ENCODE results near the gene CARD16.
"Not testable (repeated sequence)": the region's sequence is repeated elsewhere in the genome, so short reads cannot be mapped to it uniquely, and the experiment has no call there.

CARD16 gene

GRCh38 chr11:105057432-105057831, 12.3 kb upstream of the CARD16 start:
- no peak for DNase-seq
- TF ChIP-seq GATA1 (IDR thresholded peaks at IDR 0.05; ENCODE audit: low read depth, low read length) (no peak), POLR2A (IDR thresholded peaks at IDR 0.05; ENCODE audit: low read length) (no peak)

- DNase-seq: no peak
- no peak for TF ChIP-seq GATA1 (IDR thresholded peaks at IDR 0.05; ENCODE audit: low read depth, low read length)
- no peak for TF ChIP-seq POLR2A (IDR thresholded peaks at IDR 0.05; ENCODE audit: low read length)
Observed at GRCh38 chr11:105056446-105056845, 11.3 kb upstream of the CARD16 start.

GRCh38 chr11:105054723-105055493, 9.8 kb upstream of the CARD16 start:
- DNase-seq: no peak
- TF ChIP-seq GATA1 (IDR thresholded peaks at IDR 0.05; ENCODE audit: low read depth, low read length): no peak
- no peak for TF ChIP-seq POLR2A (IDR thresholded peaks at IDR 0.05; ENCODE audit: low read length)

- DNase-seq: no peak
- no peak for TF ChIP-seq GATA1 (IDR thresholded peaks at IDR 0.05; ENCODE audit: low read depth, low read length)
- TF ChIP-seq POLR2A (IDR thresholded peaks at IDR 0.05; ENCODE audit: low read length): no peak
Observed at GRCh38 chr11:105052487-105052886, 7.4 kb upstream of the CARD16 start.

- TF ChIP-seq GATA1 (IDR thresholded peaks at IDR 0.05; ENCODE audit: low read depth, low read length) (no peak), POLR2A (IDR thresholded peaks at IDR 0.05; ENCODE audit: low read length) (no peak)
- DNase-seq: no peak
Observed at GRCh38 chr11:105051559-105051958, 6.4 kb upstream of the CARD16 start.

GRCh38 chr11:105049481-105049880, 4.3 kb upstream of the CARD16 start:
- no peak for DNase-seq
- TF ChIP-seq POLR2A (IDR thresholded peaks at IDR 0.05; ENCODE audit: low read length) (no peak), GATA1 (IDR thresholded peaks at IDR 0.05; ENCODE audit: low read depth, low read length) (no peak)

GRCh38 chr11:105046898-105047579, 1.9 kb upstream of the CARD16 start:
- no peak for TF ChIP-seq POLR2A (IDR thresholded peaks at IDR 0.05; ENCODE audit: low read length)
- TF ChIP-seq GATA1 (IDR thresholded peaks at IDR 0.05; ENCODE audit: low read depth, low read length): no peak

GRCh38 chr11:105045676-105046296, 651 bp upstream of the CARD16 start:
- no peak for TF ChIP-seq POLR2A (IDR thresholded peaks at IDR 0.05; ENCODE audit: low read length)
- TF ChIP-seq GATA1 (IDR thresholded peaks at IDR 0.05; ENCODE audit: low read depth, low read length): no peak

More at GRCh38 chr11:105046898-105047579, 1.9 kb upstream of the CARD16 start:
- DNase-seq: no peak

GRCh38 chr11:105042178-105042577, 3.0 kb downstream of the CARD16 start:
- TF ChIP-seq POLR2A (IDR thresholded peaks at IDR 0.05; ENCODE audit: low read length) (no peak), GATA1 (IDR thresholded peaks at IDR 0.05; ENCODE audit: low read depth, low read length) (no peak)
- DNase-seq: no peak

More at GRCh38 chr11:105045676-105046296, 651 bp upstream of the CARD16 start:
- DNase-seq: no peak

GRCh38 chr11:105040703-105041102, 4.4 kb downstream of the CARD16 start:
- TF ChIP-seq GATA1 (IDR thresholded peaks at IDR 0.05; ENCODE audit: low read depth, low read length) (no peak), POLR2A (IDR thresholded peaks at IDR 0.05; ENCODE audit: low read length) (no peak)
- no peak for DNase-seq

GRCh38 chr11:105034813-105035620, 10.1 kb downstream of the CARD16 start, which contains the start of gene CASP1:
Gene CASP1, minus strand, starts transcription at chr11:105035144. Its CDS starts 31 bp downstream, at chr11:105035113.
- DNase-seq: no peak
- no peak for TF ChIP-seq POLR2A (IDR thresholded peaks at IDR 0.05; ENCODE audit: low read length)

- not testable (repeated sequence) for DNase-seq
Observed at GRCh38 chr11:105034388-105034787, 10.7 kb downstream of the CARD16 start.

GRCh38 chr11:105033781-105034180, 11.4 kb downstream of the CARD16 start:
- no peak for DNase-seq
- TF ChIP-seq POLR2A (IDR thresholded peaks at IDR 0.05; ENCODE audit: low read length) (no peak), GATA1 (IDR thresholded peaks at IDR 0.05; ENCODE audit: low read depth, low read length) (no peak)

- TF ChIP-seq GATA1 (IDR thresholded peaks at IDR 0.05; ENCODE audit: low read depth, low read length) (no peak), POLR2A (IDR thresholded peaks at IDR 0.05; ENCODE audit: low read length) (no peak)
- DNase-seq: no peak
Observed at GRCh38 chr11:105033343-105033742, 11.8 kb downstream of the CARD16 start.

Data from erythroblast (primary cell).